Measurements from ENCODE around the gene HOXA3. TPM values are rescaled to one million over a fixed set of nuclear protein-coding genes. Genes with fewer than 3 reads are reported as not detected.

Gene HOXA3
- total and polyA plus RNA-seq, 2 of the 8 experiments (the other 6 are each of a cell fraction or from before 2014, with no cell fraction given), result not detected

- 31% methylated on average over 23 of the region's 30 CpGs; no CpG with 5 or more reads in 1 of the 2 experiments for WGBS, 2 experiments (ENCODE audit: extremely low coverage in 1 of 2, insufficient coverage in 1 of 2, insufficient read length in 1 of 2, insufficient replicate concordance in 2 of 2, low coverage in 1 of 2, low lambda C conversion rate in 2 of 2, missing lambda C conversion rate in 1 of 2)
- DNase-seq (ENCODE audit: low read depth in 1 of 2, low spot score in 2 of 2), result peak in 1 of 2 experiments; percentile 52
Observed at GRCh38 chr7:27156916-27157701, 4.7 kb upstream of the HOXA3 start.

More at GRCh38 chr7:27156916-27157701, 4.7 kb upstream of the HOXA3 start:
- Histone ChIP-seq H4K8ac (ENCODE audit: extremely low read depth, insufficient read depth, low read length) (no peak overlapping the region), H2AK5ac (ENCODE audit: low read depth, low read length) (peak overlapping the region; percentile 60; the same call in 1 of the 2 replicates), H2BK120ac (replicated peaks; ENCODE audit: low read depth, low read length) (no peak overlapping the region), H4K5ac (ENCODE audit: insufficient read length, low read depth, low read length) (no peak overlapping the region), H4K20me1 (replicated peaks in 1 of 2; ENCODE audit: control insufficient read depth in 1 of 2, insufficient read depth in 2 of 2, low read length in 2 of 2) (peaks cover 20 to 42% of the 10 kb centered on the region in 2 experiments), H2BK20ac (ENCODE audit: low read length) (no peak overlapping the region), H3K79me2 (ENCODE audit: control insufficient read depth in 1 of 2, insufficient read depth in 2 of 2, low read length in 2 of 2) (no peaks in the 10 kb centered on the region), H3K4me1 (replicated peaks in 1 of 4; ENCODE audit: control insufficient read depth in 3 of 4, insufficient read depth in 4 of 4, low read length in 3 of 4) (peaks cover 0 to 2% (median 0%) of the 10 kb centered on the region in 4 experiments; a peak in 3 of 7 replicates), H3K27ac (ENCODE audit: low read depth, low read length) (no peak overlapping the region), H2BK15ac (ENCODE audit: low read length) (no peak overlapping the region), H2BK5ac (ENCODE audit: low read depth, low read length) (no peak overlapping the region), H3K23me2 (ENCODE audit: low read depth, low read length) (no peaks in the 10 kb centered on the region), H3K9ac (replicated peaks in 1 of 4; ENCODE audit: extremely low read depth in 1 of 4, low read depth in 3 of 4, low read length in 3 of 4) (no peak overlapping the region), H4K91ac (replicated peaks; ENCODE audit: insufficient read length, low read length) (no peak overlapping the region), H3K79me1 (ENCODE audit: low read depth, low read length) (no peaks in the 10 kb centered on the region), H3K18ac (ENCODE audit: extremely low read depth, low read length) (no peak overlapping the region), H3K36me3 (ENCODE audit: control insufficient read depth in 2 of 4, insufficient read depth in 4 of 4, low read length in 3 of 4) (peaks cover 0 to 24% (median 0%) of the 10 kb centered on the region in 4 experiments; a peak in 1 of 8 replicates), H3K4me2 (ENCODE audit: insufficient read depth in 1 of 2, low read depth in 2 of 2, low read length in 2 of 2) (peak overlapping the region in 1 of 2 experiments; percentile 40; a peak in 2 of 4 replicates), H3K9me3 (ENCODE audit: insufficient read depth in 2 of 2, low read depth in 1 of 2, low read length in 1 of 2) (peaks cover 0 to 10% of the 10 kb centered on the region in 2 experiments; a peak in 1 of 4 replicates), H3K23ac (ENCODE audit: insufficient read length) (no peak overlapping the region), H3K4me3 (ENCODE audit: extremely low read depth in 1 of 4, insufficient read depth in 2 of 4, low read depth in 3 of 4, low read length in 4 of 4) (peak overlapping the region in 1 of 4 experiments; percentile 54; a peak in 1 of 8 replicates), H2BK12ac (ENCODE audit: low read depth, low read length) (no peak overlapping the region), H3K14ac (ENCODE audit: insufficient read length) (no peak overlapping the region), H3K56ac (replicated peaks; ENCODE audit: insufficient read length, low read depth, low read length) (no peak overlapping the region), H3K4ac (replicated peaks; ENCODE audit: insufficient read length, low read depth, low read length) (no peak overlapping the region), H3K27me3 (replicated peaks in 1 of 4; ENCODE audit: control insufficient read depth in 3 of 4, extremely low read depth in 1 of 4, insufficient read depth in 3 of 4, low read length in 3 of 4) (peaks cover 98 to 100% (median 100%) of the 10 kb centered on the region in 4 experiments), H2AFZ (ENCODE audit: low read length) (no peak overlapping the region)
- ChIA-PET POLR2A (ENCODE audit: partially characterized antibody) (interaction anchor here (1.0 kb wide), 1 partner anchor 9 kb away, joined by 4 read pairs; no protein-coding TSS in a partner anchor), CTCF (ENCODE audit: partially characterized antibody) (interaction anchor here (0.7 to 2.0 kb wide), 13 partner anchors 8 to 53 kb away, joined by 3 to 16 read pairs (median 5); partner anchors contain the start of gene HOXA5)
- peak; percentile 51; the same call in 1 of the 2 replicates for TF ChIP-seq CBX8 (IDR thresholded peaks at IDR 0.05; ENCODE audit: borderline replicate concordance, low read depth, low read length)
- no peak for TF ChIP-seq CREB1 (IDR thresholded peaks at IDR 0.05)
- TF ChIP-seq RNF2 (IDR thresholded peaks at IDR 0.05; ENCODE audit: borderline replicate concordance, low read depth, low read length, missing control alignments, poor library complexity, severe bottlenecking), result peak; percentile 89
- FAIRE-seq, result no peak
